Brain microvascular endothelial cell (primary cell): ENCODE data around the gene SKAP1.
"Not testable (repeated sequence)": the region's sequence is repeated elsewhere in the genome, so short reads cannot be mapped to it uniquely, and the experiment has no call there.

ENCODE experiments used
- DNase-seq: peaks from one replicate; pipeline ENCODE4 v3.0.0-alpha.2; 2020
- H3K27ac ChIP-seq: fragments of 250-450 bp; sonication (Bioruptor Pico); 2 replicates; pipeline ENCODE4 v1.5.1; 2020; ENCODE audit warnings: mild to moderate bottlenecking, moderate library complexity
- H3K27me3 ChIP-seq: fragments of 250-450 bp; sonication (Bioruptor Pico); replicated peaks from 2 replicates; pipeline ENCODE4 v1.5.1; 2020; ENCODE audit warnings: mild to moderate bottlenecking
- H3K36me3 ChIP-seq: fragments of 250-450 bp; sonication (Bioruptor Pico); replicated peaks from 2 replicates; pipeline ENCODE4 v1.5.1; 2020; ENCODE audit warnings: mild to moderate bottlenecking
- H3K4me3 ChIP-seq: 2 replicates; pipeline ENCODE4 v1.5.1; 2011; ENCODE audit warnings: low read depth, mild to moderate bottlenecking, control low read depth, low read length, moderate library complexity
- CTCF ChIP-seq: IDR thresholded peaks from 2 replicates; pipeline ENCODE4 v1.5.1; 2011; ENCODE audit warnings: low read depth, mild to moderate bottlenecking, moderate library complexity, low read length, control low read depth, inconsistent platforms; ENCODE audit errors: missing control alignments
- in situ Hi-C: cut with HindIII; loops from 2 replicates; pipeline ENCODE4 v1.10.0; 2017; ENCODE audit warnings: low sequenced_read_pairs, low pct_ligation_motif_present

Gene SKAP1

GRCh38 chr17:48192321-48192731, 237.7 kb downstream of the SKAP1 start:
- in situ Hi-C loops, result no loop called here
- Histone ChIP-seq H3K27ac (no peak overlapping the region), H3K27me3 (no peaks in the 10 kb centered on the region), H3K36me3 (no peaks in the 10 kb centered on the region), H3K4me3 (no peak overlapping the region)
- no peak for TF ChIP-seq CTCF
- DNase-seq, result no peak

GRCh38 chr17:48191362-48191761, 238.7 kb downstream of the SKAP1 start:
- H3K36me3 ChIP-seq, result no peaks in the 10 kb centered on the region
- TF ChIP-seq CTCF, result no peak

GRCh38 chr17:48190871-48191270, 239.1 kb downstream of the SKAP1 start:
- in situ Hi-C loops, result no loop called here
- Histone ChIP-seq H3K4me3 (no peak overlapping the region), H3K27ac (no peak overlapping the region), H3K36me3 (no peaks in the 10 kb centered on the region), H3K27me3 (peaks cover 3% of the 10 kb centered on the region)
- no peak for DNase-seq
- TF ChIP-seq CTCF, result no peak

More at GRCh38 chr17:48191362-48191761, 238.7 kb downstream of the SKAP1 start:
- no peak for DNase-seq
- H3K27me3 ChIP-seq, result no peaks in the 10 kb centered on the region
- in situ Hi-C loops, result no loop called here
- H3K27ac ChIP-seq, result no peak overlapping the region
- no peak overlapping the region for H3K4me3 ChIP-seq

GRCh38 chr17:48187872-48188608, 242.0 kb downstream of the SKAP1 start:
- Histone ChIP-seq H3K36me3 (no peaks in the 10 kb centered on the region), H3K27ac (no peak overlapping the region), H3K4me3 (no peak overlapping the region), H3K27me3 (peaks cover 14% of the 10 kb centered on the region)
- DNase-seq, result no peak
- no peak for TF ChIP-seq CTCF
- in situ Hi-C loops, result no loop called here

GRCh38 chr17:48186317-48186716, 243.7 kb downstream of the SKAP1 start:
- H3K36me3 ChIP-seq, in situ Hi-C loops: not testable (repeated sequence)

GRCh38 chr17:48184721-48185120, 245.3 kb downstream of the SKAP1 start:
- no peak for DNase-seq
- in situ Hi-C loops, result no loop called here
- peaks cover 18% of the 10 kb centered on the region for H3K27me3 ChIP-seq
- no peak overlapping the region for H3K4me3 ChIP-seq
- no peaks in the 10 kb centered on the region for H3K36me3 ChIP-seq
- TF ChIP-seq CTCF, result no peak
- no peak overlapping the region for H3K27ac ChIP-seq

More at GRCh38 chr17:48186317-48186716, 243.7 kb downstream of the SKAP1 start:
- H3K27me3 ChIP-seq, result peaks cover 18% of the 10 kb centered on the region
- not testable (repeated sequence) for DNase-seq, H3K4me3 ChIP-seq, H3K27ac ChIP-seq
